Fibroblast of mammary gland (primary cell): Measurements from ENCODE around the gene ZGRF1.

ENCODE experiments used
- DNase-seq: peaks from one replicate; pipeline ENCODE4 v3.0.0-alpha.2; 2010; ENCODE audit warnings: low read depth
- H3K4me3 ChIP-seq: 2 replicates; pipeline ENCODE4 v1.5.1; 2011; ENCODE audit warnings: low read depth, mild to moderate bottlenecking, low read length, moderate library complexity; ENCODE audit not compliant: control insufficient read depth
- CTCF ChIP-seq: conservative IDR thresholded peaks from 2 replicates; pipeline ENCODE4 v1.5.1; 2011; ENCODE audit warnings: low read depth, low read length, inconsistent platforms; ENCODE audit not compliant: control insufficient read depth, insufficient read depth

ZGRF1 gene

DNA sequence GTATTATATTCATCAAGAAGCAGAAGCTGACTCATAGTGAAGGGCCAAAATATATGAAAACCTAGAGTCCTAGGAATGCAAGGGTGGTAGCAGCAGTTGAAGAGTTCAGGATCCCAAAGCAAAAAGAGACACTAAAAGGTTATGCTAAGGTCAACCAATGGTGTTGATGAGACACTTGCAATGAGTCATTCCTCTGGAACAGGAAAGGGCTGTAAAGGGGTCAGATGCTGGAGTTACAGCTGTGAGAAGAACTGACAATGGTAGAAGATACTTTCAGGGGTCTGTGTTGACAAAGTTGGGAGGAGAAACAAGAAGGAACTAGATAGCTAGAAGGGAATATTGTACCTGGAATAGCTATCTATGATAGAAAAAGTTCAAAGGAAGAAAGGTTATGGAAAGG lies 47.5 kb downstream of the ZGRF1 start:
- DNase-seq, result peak; percentile 43
- no peak overlapping the region for H3K4me3 ChIP-seq
- TF ChIP-seq CTCF, result no peak

DNA sequence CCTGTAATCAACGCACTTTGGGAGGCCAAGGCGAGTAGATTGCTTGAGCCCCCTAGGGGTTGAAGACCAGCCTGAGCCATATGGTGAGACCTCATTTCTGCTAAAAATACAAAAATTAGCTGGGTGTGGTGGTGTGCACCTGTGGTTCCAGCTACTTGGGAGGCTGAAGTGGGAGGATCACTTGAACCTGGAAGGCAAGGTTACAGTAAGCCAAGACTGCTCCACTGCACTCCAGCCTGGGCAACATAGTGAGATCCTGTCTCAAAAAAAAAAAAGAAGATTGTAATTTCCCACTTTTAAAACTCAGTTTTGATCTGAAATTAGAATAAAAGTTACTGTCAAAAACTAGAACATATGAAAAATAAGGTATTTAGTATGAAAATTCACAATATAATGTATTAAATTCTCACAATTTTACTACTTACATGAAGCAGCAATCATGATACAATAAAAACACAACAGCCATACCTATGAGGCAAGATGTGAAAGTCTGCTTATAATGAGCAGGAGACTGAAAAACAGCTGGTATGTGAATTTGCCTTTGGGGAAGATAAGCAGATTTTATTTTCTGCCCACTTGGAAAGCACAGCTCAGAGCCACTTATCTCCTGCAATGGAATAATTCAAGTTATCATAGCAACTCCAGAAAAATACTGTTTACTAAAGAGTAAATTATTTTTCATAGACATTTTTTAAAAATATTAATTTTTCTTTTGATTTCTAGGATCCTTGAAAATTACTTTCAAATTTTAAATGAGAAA lies 50.6 kb downstream of the ZGRF1 start:
- no peak for DNase-seq
- H3K4me3 ChIP-seq, result no peak overlapping the region
- TF ChIP-seq CTCF, result no peak

GRCh38 chr4:112567536-112567935 lies 69.2 kb downstream of the ZGRF1 start:
- H3K4me3 ChIP-seq, result no peak overlapping the region
- no peak for DNase-seq
- no peak for TF ChIP-seq CTCF

DNA sequence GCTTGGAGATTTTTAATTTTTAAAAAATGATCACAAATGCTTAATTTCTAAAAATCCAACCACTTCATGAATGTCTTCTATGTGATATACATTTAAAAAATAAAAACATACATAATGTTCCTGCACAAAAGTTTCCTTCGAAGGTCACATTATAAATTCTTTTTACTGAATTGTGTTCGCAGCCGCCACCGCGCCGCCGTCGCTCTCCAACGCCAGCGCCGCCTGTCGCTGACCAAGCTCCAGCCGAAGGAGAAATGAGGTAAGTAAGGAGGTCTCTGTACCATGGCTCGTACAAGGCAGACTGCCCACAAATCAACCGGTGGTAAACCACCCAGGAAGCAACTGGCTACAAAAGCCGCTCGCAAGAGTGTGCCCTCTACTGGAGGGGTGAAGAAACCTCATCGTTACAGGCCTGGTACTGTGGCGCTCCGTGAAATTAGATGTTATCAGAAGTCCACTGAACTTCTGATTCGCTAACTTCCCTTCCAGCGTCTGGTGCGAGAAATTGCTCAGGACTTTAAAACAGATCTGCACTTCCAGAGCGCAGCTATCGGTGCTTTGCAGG lies 71.9 kb downstream of the ZGRF1 start:
- no peak for TF ChIP-seq CTCF
- no peak for DNase-seq
- no peak overlapping the region for H3K4me3 ChIP-seq

GRCh38 chr4:112563431-112564200 lies 73.1 kb downstream of the ZGRF1 start:
- H3K4me3 ChIP-seq, result no peak overlapping the region
- TF ChIP-seq CTCF, result no peak
- no peak for DNase-seq

- no peak overlapping the region for H3K4me3 ChIP-seq
- TF ChIP-seq CTCF, result no peak
- DNase-seq, result no peak
These were observed 74.3 kb downstream of the ZGRF1 start for GRCh38 chr4:112562254-112562879.
